HS-5 (cell line): ENCODE data around the gene PLEKHA7.
"Not testable (repeated sequence)": the region's sequence is repeated elsewhere in the genome, so short reads cannot be mapped to it uniquely, and the experiment has no call there.

ENCODE experiments used
- DNase-seq: peaks from one replicate; pipeline ENCODE4 v3.0.0-alpha.2; 2012; ENCODE audit warnings: low read depth

Gene PLEKHA7, protein sequence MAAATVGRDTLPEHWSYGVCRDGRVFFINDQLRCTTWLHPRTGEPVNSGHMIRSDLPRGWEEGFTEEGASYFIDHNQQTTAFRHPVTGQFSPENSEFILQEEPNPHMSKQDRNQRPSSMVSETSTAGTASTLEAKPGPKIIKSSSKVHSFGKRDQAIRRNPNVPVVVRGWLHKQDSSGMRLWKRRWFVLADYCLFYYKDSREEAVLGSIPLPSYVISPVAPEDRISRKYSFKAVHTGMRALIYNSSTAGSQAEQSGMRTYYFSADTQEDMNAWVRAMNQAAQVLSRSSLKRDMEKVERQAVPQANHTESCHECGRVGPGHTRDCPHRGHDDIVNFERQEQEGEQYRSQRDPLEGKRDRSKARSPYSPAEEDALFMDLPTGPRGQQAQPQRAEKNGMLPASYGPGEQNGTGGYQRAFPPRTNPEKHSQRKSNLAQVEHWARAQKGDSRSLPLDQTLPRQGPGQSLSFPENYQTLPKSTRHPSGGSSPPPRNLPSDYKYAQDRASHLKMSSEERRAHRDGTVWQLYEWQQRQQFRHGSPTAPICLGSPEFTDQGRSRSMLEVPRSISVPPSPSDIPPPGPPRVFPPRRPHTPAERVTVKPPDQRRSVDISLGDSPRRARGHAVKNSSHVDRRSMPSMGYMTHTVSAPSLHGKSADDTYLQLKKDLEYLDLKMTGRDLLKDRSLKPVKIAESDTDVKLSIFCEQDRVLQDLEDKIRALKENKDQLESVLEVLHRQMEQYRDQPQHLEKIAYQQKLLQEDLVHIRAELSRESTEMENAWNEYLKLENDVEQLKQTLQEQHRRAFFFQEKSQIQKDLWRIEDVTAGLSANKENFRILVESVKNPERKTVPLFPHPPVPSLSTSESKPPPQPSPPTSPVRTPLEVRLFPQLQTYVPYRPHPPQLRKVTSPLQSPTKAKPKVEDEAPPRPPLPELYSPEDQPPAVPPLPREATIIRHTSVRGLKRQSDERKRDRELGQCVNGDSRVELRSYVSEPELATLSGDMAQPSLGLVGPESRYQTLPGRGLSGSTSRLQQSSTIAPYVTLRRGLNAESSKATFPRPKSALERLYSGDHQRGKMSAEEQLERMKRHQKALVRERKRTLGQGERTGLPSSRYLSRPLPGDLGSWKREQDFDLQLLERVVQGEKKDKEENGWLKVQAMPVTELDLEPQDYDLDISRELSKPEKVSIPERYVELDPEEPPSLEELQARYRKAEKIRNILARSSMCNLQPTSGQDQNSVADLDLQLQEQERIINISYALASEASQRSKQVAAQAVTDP

DNA sequence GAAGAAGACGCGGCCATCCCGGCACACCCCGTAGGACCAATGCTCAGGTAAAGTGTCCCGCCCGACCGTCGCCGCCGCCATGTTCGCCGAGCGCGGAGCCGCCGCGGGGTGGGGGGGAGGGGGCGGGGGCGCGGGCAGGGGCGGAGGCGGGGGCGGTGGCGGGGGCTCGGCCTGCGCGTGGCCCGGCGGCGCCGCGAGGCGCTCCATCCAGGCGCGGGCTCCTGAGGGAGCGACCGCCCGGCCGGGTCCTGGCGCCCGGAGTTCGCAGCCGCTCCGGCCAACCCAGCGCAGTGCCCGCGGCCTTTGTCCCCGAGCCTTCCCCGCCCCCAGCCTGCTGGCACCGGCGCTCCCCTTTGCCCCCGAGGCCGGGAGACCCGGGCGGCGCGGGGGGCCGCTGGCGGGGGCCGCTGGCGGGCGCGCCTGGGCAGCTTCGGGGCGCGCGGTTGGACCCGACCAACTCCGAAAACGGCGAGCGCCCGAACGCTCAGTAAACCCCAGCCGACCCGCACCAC is at the start of gene PLEKHA7:
Gene PLEKHA7, minus strand, starts transcription at position 94 of the 512 bp plus-strand sequence. Its CDS starts 13 bp downstream, at position 81.
- no peak for DNase-seq

DNA sequence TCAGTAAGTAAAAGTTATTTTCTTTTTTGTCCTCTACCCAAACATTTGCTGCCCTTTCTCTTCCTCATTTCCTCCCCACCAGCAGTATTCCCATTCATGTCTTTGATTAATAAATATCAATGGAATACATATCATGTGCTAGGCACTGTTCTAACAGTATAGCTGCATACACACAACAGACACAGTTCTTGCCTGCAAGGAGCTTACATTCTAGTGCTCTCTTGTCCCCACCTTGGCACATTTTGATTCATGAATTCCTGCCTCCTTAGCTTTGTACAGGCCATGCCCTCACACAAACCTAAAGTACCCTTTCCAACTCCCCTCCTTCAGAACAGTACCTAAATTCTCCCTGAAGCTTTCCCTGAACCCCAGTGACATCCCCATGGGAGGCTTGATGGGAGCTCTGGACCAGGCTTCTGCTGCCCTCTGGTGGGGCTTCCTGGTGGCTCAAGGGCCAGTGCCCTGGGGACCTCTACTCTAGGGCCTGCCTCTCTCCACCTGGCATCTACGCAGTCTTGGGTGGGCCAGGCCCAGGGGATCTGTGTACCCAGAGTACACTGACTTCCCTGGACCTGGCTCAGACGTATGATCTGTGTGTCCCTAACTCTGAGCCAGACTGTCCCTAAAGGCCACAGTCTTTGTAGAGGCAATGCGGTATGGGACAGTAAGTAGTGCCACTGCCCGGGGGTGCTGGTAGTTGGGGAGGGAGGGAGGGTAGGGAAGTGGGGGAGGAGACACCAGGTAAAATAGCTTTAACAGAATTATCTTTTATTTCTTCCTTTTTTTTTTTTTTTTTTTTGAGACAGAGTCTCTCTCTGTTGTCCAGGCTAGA is 49.2 kb upstream of the PLEKHA7 start:
- DNase-seq = no peak

DNA sequence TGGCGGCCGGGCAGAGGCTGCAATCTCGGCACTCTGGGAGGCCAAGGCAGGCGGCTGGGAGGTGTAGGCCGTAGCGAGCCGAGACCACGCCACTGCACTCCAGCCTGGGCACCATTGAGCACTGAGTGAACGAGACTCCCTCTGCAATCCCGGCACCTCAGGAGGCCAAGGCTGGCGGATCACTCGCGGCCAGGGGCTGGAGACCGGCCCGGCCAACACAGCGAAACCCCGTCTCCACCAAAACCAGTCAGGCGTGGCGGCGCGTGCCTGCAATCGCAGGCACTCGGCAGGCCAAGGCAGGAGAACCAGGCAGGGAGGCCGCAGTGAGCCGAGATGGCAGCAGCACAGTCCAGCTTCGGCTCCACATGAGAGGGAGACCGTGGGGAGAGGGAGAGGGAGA is 36.9 kb upstream of the PLEKHA7 start:
- DNase-seq = not testable (repeated sequence)

DNA sequence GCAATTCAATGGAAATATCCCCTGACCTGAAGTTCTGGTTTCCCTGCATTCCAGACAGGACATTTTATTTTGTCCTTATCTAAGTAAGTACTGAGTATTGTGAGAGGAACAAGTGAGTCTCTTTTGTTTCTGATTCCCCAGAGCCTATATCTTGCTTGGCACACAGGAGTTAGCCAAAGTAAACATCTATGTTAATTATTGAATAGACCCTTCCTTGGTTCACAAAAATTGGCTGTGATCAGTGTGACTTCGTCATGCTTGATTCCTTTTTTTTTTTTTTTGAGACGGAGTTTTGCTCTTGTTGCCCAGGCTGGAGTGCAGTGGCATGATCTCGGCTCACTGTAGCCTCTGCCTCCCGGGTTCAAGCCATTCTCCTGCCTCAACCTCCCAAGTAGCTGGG is 34.3 kb upstream of the PLEKHA7 start:
- DNase-seq = not testable (repeated sequence)

DNA sequence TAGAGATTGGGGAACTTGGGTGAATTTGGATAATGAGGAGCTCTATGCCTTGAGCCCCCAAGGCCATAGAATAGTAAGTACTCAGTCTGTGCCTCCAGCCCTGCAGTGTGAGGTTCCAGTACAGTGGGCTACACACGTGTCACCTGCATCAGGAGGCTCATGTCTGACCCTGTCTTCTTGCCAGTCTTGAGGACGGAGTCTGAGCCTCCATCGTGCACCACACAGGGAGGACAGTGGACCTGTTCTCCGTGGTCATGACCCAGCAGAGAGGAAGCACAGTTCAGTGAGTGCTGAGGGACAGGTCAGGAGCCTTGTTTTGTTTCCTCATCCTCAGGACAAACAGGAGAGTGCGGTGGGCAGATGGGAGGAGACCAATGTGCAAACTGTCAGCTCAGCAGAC is 32.5 kb upstream of the PLEKHA7 start:
- no peak for DNase-seq

DNA sequence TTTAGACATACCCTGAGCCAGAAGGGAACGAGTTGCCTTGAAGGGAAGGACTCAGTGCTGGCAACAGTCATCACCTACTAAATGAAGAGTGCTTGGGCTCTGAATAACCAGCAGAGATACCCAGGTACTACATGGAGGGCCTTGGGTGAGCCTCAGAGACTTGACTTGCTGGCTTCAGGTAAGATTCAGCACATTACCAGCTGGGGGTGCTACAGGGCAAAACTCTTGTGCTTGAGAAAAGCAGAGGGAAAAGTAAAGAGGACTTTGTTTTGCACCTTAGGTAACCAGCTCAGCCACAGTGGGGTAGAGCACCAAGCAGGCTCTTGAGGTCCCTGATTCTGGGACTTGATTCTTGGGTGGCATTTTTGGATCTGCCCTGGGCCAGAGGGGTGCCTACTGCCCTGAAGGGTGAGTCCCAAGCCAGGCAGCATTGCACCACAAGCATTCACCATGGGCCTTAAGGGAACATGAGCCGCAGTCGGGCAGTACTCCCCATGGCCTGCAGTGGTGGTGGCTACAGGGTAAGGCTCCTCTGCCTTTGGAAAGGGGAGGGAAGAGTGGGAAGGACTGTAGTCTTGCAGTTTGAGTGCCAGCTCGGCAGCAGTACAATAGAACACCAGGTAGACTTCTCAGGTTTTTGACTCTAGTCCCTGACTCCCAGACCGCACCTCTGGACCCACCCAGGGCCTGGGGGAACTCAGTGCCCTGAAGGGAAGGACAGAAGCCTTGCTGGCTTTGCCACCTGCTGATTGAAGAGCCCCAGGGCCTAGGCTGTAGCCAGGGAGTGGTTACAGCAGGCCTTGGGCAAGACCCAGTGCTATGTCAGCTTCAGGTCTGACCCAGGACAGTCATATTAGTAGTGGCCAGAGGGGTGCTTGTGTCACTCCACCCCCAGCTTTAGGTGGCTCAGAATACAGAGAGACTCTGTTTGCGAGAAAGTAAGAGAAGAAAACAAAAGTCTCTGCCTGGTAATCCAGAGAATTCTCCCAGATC is 22.7 kb upstream of the PLEKHA7 start:
- no peak for DNase-seq

DNA sequence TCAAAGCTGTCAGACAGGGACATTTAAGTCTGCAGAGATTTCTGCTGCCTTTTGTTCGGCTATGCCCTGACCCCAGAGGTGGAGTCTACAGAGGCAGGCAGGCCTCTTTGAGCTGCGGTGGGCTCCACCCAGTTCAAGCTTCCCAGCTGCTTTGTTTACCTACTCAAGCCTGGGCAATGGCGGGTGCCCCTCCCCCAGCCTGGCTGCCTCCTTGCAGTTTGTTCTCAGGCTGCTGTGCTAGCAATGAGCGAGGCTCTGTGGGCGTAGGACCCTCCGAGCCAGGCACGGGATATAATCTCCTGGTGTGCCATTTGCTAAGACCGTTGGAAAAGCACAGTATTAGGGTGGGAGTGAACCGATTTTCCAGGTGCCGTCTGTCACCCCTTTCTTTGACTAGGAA is 19.8 kb upstream of the PLEKHA7 start:
- DNase-seq = not testable (repeated sequence)

DNA sequence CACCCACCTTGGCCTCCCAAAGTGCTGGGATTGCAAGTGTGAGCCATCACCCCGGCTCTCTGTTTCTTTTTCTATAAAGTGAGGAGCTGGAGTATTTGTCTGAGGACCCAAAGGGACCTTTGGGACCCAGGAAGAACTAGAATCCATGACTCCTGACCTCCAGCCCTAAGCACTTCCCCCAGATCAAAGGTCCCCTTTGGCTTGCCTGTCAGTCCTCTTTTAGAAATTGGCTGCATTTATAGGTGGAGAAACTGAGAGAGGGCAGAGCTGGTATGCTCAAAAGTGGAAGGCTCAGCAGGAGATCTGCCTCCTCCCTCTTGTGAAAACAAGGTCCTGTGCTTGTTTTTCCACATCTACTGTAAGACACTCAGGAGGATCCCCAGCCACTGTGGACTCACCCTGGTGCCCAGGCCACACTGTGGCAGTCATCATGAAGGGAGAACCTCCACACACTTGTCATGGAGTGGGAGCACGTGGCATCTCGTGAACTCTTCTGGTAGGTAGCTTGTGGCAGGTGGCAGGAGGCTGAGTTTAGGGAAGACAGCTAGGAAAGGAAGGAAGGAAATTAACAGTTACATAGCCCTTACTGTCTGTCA is 12.4 kb upstream of the PLEKHA7 start:
- no peak for DNase-seq

DNA sequence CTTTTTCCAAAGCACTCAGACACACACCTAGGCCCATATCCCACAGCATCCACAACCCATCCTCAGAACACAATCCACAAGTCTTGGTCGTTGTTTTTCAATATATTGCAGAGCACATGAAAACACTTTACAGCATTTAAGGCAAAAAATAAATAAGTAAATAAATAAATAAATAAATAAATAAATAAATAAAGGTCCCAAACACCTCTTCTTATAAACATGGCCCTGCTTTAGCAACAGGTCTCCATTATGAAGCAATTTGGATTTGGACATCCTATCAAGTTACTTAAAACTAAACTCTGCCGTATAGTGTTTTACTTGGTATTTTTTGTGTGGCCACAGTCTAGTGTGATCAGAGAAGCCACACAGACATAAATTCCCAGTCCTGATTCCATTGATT is 10.7 kb upstream of the PLEKHA7 start:
- no peak for DNase-seq

DNA sequence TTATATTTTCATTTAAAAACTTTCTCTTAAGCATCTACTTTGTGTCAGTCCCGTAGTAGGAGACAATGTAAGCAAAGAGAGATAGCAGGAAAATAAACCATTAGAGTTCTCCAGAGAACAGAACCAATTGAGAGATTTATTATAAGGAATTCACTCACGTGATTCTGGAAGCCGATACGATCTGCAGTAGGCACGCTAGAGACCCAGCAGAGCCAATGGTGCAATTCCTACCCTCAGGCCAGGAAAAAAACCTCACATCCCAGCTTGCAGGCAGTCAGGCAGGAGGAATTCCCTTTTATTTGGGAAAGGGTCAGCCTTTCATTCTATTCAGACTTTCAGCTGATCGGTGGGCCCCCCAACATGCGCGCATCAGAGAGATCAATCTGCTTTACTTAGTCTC is 7.3 kb upstream of the PLEKHA7 start:
- no peak for DNase-seq

DNA sequence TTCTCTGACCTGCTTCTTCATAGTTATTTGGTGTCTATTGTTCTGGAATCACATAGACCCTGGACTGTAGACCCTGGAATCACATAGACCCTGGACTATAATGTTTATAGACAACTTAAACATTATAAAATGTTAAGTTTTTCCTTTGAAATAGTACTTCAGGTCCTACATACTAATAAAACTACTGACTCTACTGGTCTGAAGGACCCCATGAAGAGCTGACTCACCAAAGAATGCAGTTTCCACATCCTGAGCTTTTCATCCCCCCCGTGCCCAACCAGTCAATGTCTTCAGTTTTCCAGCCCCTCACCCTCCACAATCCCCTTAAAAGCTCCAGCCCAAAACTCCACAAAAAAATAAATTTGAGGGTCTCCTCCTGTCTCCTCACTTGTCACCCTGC is 6.6 kb upstream of the PLEKHA7 start:
- no peak for DNase-seq

DNA sequence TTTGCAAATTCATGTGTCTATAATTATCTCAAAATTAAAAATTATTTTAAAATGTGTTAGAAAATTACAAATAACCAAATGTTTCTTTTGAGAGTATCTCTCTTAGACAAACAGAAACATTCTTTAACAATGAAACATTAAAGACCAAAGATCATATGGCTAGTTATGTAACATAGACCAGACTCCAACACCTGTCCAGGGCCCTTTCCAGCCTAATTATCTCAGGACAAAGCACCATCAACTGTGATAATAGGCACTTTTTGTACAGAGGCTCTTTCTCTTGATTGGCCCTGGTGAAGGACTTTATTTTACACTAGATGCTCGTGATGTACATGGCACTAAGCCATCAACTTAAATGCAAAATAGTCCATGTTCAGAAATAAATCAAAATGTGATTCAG is 5.0 kb upstream of the PLEKHA7 start:
- DNase-seq = no peak

DNA sequence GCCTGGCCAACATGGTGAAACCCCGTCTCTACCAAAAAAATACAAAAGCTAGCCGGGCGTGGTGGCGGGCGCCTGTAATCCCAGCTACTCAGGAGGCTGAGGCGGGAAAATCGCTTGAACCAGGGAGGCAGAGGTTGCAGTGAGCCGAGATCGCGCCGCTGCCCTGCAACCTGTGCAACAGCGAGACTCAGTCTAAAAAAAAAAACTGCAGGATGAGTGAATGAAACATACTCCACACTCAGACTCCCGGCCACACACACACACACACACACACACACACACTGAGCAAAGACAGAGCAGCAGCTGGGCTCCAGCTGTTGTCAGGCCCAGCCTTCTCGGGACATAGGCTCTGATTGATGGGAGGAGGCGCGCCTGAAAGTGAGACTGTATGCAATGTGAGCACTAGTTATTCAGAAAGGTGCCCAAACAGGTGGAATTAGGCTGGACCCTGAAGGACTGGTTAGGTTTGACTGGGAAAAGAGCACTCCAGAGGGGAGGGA is 1.5 kb upstream of the PLEKHA7 start:
- no peak for DNase-seq

DNA sequence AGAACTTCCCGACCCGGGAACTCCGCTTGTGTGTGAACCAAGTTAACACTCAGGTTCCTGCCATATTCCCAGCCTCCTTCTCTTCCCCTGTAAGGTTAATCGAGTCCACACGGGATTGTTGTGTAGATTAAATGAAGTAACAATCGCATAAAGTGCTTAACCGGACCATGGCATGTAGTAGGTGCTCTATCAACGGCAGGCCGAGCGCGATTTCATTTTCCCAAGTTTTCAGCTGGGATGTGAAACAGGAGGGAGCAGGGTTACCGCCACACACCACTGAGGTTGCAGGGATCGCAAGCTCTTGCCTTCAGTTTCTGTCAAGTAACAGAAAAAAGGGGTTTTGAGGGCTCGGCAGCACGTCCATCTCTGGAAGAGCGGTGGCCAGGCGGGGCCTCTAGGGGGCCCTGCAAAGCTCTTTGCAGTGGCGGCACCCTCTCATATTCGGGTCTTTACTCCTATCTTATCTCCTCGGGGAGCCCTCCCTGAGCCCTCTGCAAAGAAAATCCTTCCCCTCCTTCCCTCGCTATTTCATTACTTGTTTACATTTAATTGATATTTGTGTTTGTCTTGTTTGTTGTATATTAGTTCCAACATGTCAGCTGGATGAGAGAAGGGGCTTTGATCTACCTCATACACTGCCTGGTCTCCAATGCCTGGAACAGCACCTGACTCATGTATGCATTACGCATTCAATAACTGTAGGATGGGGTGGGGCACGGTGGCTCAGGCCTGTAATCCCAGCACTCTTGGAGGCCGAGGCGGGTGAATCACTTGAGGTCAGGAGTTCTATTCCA is 816 bp upstream of the PLEKHA7 start:
- DNase-seq = no peak

DNA sequence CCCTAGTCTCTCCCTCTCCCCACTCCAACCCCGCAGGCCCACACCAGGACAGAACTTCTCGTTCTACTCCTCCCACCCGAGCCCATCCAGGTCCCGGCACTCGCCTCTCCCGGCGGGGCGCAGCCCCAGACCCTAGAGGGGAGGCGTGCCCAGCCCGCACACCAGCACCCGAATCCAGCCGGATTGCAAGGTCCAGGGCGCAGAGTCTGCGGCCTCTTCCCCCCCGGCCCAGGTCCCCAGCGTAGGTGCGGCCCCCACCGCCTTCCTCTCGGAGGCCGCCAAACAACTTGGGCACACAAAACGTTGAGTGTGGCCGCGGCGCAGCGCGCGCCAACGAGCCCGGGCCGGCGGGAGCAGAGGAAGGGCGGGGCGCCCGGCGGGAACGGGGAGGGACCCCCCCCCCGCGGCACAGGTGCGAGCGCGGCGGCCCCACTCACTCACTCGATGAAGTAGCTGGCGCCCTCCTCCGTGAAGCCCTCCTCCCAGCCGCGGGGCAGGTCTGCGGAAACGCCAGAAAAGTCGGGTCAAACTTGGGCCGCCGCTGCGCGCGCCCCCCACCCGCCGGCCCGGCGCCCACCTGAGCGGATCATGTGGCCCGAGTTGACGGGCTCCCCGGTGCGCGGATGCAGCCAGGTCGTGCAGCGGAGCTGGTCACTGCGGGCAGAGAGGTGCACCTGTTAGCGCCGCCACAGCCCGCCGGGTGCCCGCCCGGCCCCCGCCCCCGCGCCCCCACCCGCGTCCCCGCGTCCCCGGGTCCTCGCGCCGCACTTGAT is 480 bp downstream of the PLEKHA7 start:
- no peak for DNase-seq

DNA sequence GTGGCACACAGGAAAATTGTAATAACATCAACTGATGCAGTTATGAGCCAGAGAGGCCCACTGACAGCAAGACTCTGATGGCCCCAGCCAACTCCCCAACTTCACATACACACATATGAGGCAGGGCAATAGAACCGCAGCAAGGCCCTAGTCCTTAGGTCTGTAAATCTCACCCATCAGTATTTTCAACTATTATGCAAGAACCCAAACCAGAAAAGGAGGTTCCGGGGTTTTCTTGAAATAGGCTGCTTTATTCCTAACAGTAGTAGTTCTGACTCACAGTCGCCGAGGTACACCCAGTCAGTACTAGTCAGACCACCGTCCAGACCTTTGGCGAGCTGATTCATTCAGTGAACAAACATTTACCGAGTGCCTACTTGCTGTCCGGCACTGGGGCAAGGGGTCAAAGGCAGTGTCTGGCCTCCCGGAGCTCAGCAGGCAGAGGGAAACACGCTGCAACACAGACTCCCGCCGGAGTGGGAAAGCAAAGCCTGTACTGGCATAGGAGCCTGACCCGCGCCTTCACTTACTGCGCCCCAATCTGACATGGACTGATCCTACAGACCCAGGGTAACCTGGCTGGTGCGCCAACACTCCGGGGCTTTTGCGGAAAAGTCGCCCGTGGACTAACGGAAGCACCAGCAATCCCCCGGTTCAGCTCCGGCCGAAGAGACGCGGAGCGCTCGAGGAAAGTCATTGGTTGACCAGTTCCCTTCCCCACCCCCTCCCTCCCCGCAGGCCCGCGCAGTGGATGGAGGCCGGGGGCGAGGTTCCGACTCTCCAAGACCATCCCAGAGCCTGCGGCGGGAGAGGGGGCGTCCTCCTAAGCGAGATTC is 1.3 kb downstream of the PLEKHA7 start:
- DNase-seq = peak; percentile 41

DNA sequence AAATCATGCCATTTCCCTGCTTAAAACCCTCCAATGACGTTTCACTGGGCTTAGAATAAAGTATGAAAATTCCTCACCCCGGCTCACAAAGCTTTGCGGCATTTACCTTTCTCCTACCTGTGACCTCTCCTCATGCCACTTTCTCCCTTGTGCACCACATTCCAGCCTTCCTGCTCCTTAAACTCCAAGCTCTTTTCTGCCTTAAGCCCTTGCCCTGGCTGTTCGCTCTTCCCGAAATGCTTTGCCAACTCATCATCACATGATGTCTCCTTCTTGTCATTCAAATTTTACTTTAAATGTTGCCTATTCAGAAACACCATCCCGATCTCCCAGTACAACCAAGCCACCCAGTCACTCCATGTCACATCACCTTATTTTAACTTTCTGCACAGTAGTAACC is 2.0 kb downstream of the PLEKHA7 start:
- no peak for DNase-seq
